Urothelium cell line (cell line): ENCODE measurements around the gene TJP3.
A peak's percentile ranks its signal among the peaks of the same experiment; 100 is the strongest.

Experiments
- DNase-seq: peaks from one replicate; pipeline ENCODE4 v3.0.0; 2011; ENCODE audit warnings: low spot score, mixed read lengths
- FAIRE-seq: peaks from 2 replicates; lab custom pipeline; 2011; peaks lifted over from hg19 to GRCh38; lab: Jason Lieb, UNC

TJP3 gene

DNA sequence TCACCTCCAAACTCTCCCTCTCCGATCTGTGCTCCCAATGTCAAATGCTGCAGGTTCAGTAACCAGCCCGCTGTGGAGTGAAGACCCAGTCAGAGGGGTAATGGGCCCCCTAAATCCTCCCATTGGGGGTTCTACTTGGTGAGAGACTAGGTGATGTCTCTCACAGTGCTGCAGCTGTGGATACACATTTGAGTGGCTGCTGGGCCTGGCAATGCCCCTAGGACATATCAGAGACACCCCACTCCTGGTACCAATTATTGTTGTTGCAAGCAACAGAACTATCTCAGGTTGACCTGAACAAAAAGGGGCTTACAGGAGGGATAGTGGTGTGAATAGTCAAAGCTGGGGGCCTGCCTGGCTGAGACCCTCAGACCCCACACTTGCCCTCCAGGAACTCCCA, 73.4 kb downstream of the TJP3 start:
- FAIRE-seq (no peak), DNase-seq (no peak)

DNA sequence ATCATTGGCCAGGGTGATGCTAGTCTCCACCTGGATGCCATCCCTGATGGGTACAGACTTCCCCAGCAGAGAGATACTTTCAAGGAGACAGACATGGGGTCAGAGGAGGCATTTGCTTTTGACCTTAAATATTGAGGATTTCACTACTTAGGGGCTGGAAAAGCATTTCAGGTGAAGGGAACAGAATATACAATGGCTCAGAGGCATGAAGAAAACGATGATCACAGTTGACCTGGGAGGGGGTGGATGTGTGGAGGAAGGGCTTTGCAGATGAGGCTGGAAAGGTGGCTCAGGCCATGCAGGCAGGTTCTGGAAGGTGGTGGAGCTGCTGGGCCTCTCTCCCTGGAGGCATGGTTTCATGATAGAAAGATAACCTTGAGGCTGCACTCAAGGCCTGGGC, 74.1 kb downstream of the TJP3 start:
- DNase-seq, result no peak
- no peak for FAIRE-seq

DNA sequence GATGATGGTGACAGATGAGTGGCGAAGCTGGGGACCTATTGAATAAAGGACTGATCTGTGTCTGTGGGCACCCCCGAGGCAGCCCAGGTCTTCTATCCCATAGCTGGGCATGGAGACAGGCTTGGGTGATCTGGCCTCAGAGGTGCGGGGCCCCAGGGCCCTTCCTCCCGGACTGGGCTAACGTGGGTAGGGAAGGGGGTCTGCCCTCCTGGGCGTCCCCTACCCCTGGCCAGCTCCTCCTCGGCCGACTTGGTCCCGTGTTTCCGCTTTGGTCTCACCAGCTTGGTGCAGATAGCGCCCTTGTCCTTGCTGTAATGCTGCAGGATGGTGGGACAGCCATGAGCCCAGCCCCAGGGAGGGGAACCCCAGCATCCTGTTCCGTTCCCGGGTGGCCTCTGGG, 74.7 kb downstream of the TJP3 start:
- FAIRE-seq, result no peak
- DNase-seq, result no peak

DNA sequence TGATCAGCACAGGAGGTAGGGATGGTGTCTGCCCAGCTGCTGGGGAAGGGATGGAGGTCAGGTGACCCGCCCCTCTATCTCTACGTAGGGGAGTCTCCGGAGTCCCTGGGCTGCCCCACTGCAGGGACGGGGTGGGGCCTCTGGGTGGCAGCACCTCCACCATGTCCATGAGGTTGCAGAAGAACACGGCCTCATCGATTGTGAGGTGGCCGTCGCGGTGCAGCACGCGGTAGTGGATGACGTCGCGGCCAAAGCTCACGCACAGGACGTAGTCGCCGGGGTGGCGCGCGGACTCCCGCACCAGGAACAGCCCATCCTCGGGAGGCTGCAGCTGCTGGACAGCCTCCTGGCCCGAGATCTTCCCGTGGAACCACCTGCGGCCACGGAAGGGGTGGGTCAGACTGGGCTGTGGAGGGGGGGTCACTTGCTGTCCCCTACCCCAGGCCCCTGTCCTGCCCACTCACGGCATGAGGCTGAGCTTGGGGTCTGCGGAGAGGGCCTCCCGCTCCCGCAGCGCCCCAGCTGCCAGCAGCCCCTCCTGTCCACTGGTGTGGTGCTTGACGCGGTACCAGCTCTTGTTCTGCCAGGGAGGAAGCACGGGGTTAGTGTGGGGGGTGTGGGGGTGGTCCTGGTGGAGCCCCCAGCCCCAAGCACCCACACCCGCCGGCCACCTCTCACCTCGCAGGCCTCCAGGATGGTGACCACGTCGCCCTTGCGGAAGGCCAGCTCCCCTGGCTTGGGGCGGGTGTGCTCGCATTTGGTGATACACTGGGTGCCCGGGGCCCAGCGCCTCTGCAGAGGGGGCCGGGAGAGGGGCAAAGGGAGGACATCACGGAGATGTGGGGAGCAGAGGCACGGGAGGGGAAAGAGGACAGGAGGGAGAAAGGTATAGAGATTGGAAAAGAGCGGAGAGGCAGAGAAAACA, 75.7 kb downstream of the TJP3 start:
- FAIRE-seq, result no peak
- DNase-seq, result no peak

DNA sequence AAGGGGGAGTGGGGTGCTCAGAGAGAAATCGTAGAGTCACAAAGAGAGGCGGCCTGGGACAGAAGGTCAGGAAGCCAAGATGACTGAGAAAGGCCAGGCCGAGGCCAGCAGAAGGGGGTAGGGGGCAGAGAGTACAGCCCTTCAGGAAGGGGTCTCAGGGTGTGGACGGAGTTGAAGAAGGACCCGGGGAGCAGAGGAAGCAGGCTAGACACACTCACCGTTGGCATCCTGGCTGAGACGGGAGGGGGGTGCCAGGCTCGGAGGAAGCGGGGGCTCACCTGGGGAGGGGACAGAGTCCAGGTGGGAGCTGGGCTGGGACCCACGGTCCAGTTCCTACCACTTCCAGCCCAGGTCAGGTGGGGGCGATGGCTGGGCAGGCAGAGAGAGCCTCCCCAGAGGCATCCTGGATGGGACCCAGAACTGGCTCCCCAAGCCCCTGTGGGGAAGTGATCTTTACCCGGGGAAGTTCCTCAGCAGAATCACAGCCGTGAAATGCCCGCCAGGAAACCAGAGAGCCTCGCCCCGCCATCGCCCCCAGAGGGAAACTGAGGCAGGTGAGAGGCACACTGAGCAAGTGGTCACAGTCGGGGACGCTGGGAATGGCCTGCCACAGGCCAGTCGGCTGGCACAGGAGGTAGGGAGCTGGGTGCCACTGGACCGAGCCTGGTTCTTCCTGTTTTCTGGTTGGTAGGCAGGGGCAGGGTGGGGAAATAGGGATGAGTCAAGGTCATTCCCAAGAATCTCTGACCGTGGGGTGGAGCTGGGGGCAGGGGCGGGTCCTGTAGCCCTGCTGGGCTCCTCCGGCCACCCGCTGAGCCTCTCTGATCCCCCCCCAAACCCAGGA, 76.6 kb downstream of the TJP3 start:
- FAIRE-seq, result no peak
- peak; percentile 22 for DNase-seq

DNA sequence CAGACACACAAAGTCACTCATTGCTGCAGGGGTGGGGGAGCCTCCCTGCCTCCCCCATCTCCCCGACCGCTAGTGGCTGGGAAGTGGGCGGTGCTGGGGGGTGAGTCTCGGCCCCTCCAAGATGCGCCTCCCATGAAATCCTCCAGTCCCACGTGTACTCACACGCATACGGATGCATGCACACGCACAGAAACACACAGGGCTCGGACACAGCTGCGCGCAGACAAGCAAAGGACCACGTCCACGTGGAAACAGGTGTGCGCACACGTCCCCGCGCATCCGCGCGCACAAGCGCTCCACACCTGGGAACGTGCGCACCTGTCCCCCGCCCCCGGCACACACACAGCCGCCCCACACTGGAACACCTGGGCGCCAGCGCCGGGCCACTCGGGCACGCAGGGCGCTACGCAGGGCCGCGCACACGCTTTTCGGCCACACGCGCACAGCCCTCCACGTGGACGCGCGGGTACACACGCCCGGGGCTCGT, 77.3 kb downstream of the TJP3 start:
- FAIRE-seq, result no peak
- no peak for DNase-seq

DNA sequence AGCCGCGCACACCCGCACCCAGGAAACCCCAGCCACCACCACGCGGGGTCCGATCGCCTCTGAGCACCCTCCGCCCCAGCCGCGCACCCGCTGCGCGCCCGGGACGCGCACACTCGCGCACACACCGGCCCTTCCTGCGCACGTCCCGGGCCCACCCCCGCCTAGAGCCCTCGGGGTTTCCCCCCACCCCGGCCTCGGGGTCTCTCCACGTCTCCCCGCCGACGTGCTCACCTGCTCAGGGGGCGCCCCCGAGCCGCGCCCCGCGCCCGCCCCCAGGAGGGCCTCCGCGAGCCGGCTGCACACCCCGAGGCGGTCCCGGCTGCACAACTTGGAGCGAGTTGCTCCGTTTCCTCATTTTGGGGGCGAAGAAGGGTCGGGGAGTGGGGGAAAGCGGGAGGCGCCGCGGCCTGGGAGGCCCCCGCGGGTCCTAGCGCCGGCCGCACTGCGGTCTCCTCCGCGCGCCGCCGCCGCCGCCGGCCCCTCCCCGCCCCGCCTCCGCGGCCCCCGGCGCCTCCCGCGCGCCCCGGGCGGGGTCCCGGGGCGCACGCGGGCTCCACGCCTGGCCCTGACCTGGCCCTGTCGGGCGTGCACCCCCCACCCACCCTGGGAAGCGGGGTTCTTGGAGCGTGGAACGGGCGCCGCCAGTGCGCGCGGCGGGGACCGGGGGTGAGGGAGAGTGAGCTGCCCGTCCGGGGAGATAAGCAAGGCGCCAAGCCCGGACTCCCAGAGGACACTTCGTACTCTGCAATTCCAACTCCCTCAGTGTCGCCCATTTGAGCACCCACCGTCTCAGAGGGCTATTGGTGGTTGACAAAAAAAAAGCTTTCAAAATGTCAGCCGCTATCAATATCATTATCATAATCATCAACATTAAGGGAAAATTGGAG, 78.0 kb downstream of the TJP3 start, which contains the start of gene MATK:
Gene MATK, minus strand, starts transcription at position 444 of the 887 bp plus-strand sequence. CDS start 1,246 bp downstream, outside the sequence.
- DNase-seq (no peak), FAIRE-seq (no peak)

DNA sequence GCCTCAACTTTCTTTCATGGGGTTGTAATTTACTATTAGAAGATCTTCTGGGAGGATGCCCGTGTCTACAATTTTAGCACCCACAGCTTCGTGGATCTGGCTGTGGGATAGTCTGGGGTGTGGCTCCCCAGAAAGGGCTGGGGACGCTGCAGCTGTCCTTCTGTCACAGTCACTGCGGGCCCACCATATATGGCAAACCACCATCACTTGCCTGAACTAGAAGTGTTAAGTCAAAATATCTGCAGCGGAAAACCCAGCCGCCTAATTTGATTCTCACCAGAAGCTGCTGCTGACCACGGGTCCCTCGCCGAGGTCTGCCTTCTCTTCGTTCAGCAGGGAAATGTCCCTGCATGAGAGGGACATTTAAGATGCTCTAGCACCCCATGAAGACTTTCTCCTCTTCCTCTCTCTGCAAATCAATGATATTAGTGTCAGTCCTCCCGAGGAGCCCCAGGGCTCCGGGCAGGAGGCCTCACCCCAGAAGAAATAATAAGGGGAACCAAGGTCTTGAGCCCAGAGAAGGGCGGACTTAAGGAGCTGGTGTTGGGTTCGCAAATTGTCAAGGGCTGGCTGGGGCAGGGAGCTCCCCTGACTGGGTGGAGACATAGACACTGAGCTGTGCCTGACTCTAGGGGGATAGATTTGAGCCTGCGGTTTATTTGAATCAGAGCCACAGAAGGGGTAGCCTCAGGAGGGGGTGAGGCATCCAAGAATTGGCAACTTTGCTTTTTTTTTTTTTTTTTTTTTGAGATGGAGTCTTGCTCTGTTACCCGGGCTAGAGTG, 81.0 kb downstream of the TJP3 start:
- DNase-seq (no peak), FAIRE-seq (no peak)

DNA sequence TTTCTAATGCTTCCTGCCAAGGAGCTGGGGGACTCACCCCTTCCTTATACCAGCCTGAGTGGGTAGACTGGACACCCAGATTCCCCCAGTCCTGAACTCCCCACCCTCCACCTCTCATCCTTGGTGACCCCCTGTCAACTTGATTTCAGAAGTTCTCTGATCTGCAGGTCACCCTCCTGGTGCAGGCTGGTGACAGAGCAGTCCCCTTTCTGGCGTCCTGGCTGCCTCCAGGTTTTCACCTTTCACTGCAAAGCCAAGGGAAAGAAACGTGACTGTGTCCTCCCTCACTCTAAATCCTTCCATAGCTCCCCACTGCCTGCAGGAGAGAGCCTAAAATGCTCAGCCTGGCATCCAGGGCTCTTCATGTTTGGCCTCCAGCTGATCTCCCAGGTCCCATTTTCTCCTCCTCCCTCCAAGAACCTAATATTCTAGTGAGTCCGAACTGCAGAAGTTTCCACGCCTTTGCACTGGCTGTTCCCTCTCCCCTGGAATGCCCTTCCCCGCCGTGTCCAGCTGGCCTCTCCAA, 82.1 kb downstream of the TJP3 start:
- FAIRE-seq, result no peak
- no peak for DNase-seq

DNA sequence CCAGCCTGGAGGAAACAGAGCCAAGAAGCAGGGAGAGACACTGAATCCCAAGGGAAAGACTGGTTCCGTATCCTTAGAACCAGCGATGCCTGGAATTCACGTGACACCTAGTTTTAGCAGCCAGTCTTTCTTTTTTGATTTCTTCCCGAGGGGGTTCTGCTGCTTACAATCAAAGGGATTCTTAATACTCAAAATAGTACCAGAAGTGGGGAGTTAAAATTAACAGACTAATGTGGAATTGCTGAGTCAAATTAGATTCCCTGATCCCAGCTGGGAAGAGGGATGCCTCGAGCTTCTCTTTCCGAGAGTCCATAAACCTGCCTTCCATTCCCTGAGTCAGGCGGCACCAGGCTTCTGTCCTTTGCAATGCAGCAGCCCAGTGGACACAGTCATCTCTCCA, 82.8 kb downstream of the TJP3 start:
- DNase-seq, result no peak
- FAIRE-seq, result no peak

DNA sequence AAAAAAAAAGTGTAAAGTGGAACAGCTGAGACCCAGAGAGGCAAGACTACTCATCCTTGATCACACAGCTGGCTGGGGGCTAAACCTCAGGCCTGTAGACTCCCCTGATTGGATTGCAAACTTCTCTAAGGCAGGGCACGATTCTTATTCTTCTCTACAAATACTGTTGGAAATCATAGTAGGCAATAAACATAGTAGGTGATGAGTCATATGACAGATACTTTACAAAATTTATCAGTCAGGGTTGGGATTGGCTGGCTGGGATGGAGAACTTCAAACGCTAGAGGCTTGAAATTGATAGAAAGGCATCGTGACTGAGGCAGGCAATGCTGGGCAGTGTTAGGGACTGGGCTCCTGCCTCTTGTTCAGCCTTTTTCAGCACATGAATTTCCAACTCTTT, 83.9 kb downstream of the TJP3 start:
- DNase-seq, result no peak

DNA sequence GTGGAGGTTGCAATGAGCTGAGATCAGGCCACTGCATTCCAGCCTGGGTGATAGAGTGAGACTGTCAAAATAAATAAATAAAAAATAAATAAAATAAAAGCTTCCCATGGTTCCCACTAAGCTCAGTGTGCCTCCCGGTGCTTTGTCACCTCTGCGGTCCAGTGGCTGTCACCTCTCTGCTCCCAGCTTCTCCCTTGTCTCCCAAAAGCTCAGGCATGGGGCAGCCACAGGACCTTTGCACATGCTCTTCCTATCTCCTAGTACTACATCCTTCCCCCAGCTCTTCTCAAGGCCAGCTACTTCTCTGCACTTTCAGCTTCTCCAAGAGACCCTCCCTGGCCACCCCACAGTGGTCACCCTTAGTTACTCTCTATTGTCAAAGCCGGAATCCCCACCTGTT, 85.6 kb downstream of the TJP3 start:
- DNase-seq (no peak), FAIRE-seq (no peak)

More for the DNA sequence above, 83.9 kb downstream of the TJP3 start:
- no peak for FAIRE-seq

DNA sequence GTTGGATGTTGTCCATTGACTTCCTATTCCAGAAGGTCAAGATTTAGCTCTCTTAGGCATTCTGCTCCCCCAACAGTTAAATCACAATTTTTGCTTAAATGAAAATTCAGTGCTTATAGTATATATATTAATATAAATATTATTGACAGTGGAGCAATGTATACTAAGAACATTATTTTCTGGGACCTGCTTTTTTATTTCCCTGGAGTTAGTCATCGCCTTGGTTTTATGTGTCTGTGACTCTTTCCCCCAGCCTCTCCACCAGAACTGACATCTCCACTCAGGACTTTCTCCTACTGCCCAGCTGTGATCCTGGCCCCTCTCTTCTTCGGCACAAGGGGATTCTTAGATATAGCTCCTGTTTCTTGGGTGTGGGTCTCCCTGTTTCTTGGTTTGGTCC, 88.2 kb downstream of the TJP3 start:
- no peak for FAIRE-seq
- no peak for DNase-seq

DNA sequence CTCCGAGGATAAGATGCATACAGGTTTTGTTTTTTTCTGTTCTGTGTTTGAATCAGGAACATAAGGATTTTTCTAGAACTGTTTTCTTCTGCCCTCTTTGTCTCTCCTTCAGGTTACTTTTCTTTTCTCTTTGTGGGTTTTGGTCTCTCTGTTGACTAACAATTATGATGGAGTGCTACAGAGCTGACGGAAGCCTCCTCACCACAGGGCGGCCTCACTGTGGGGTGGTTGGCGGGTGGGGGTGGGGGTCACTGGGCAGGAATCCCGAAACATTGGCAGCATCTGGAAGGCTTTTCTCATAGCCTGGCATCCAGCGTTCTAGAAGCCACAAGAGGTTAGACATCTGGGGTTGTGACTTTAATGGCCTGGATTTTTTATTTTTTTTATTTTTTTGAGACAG, 90.0 kb downstream of the TJP3 start:
- DNase-seq, result no peak
- FAIRE-seq, result no peak
